GM21367 (cell line): Measurements from ENCODE around the gene ASB2.

Experiments used
- ATAC-seq: cut with Tn5 transposase; IDR thresholded peaks from one replicate; pipeline ENCODE4 v1.9.1; 2021; ENCODE audit not compliant: unreplicated experiment

The ASB2 gene

DNA sequence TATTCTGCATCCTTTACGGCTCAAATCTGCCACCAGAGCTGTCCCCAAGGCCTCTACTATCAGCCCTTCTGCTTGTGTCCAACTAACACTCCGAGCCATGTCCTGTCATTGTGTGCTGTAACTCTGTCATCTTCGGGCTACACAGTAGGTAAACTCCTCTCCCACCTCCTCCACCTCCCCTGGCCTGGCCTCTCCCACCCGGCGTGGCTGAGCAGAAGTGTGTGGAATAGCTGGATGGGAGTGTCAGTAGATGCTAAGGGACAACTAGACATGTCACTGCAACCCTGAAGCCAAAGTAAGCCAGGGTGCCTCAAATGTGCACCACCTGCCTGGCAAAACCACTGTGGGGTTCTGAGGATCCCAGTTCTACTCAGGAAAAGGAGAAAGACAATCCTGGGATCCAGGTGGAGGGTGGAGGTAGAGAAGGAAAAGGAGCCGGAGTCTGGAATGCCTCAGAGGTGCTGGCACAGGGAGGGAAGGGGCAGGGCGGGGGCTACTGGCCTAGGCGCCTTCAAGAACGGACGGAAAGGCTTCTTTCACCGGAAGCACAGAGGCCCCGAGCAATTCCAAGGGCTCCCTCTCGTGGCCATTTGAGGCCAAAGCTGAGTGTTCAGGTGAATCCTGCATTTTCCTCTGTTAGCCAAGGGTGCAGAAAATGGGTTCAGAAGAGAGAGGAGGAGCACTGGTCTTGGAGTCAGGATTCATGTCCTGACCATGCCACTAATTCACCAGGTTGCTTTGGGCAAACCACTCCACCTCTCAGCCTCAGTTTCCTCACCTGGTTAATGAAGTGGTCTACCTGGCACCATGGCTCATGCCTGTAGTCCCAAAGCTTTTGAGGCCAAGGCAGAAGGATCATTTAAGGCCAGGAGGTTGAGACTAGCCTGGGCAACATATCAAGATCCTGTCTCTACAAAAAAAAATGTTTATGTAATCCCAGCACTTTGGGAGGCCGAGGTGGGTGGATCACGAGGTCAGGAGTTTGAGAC lies 69.7 kb downstream of the ASB2 start:
- peak; percentile 88 for ATAC-seq

DNA sequence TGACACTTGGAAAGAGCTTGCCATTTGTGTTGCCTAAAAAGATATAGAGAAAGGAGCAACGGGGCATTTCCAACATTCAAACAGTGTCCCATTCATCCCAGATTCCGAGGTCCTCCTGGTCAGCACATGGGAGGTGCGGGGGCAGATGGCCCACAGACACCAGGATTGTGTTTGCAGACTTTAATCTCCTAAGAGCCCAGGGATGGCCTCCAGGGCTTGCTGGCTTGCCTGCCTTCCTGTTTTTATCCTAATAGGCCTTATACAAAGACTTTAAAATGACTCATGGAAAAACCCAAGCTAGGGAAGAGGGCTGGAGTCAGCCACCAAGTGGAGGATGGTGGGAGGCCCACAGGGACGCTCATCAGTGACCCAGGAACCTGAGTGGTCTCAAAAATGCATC lies 70.7 kb downstream of the ASB2 start:
- ATAC-seq, result no peak

DNA sequence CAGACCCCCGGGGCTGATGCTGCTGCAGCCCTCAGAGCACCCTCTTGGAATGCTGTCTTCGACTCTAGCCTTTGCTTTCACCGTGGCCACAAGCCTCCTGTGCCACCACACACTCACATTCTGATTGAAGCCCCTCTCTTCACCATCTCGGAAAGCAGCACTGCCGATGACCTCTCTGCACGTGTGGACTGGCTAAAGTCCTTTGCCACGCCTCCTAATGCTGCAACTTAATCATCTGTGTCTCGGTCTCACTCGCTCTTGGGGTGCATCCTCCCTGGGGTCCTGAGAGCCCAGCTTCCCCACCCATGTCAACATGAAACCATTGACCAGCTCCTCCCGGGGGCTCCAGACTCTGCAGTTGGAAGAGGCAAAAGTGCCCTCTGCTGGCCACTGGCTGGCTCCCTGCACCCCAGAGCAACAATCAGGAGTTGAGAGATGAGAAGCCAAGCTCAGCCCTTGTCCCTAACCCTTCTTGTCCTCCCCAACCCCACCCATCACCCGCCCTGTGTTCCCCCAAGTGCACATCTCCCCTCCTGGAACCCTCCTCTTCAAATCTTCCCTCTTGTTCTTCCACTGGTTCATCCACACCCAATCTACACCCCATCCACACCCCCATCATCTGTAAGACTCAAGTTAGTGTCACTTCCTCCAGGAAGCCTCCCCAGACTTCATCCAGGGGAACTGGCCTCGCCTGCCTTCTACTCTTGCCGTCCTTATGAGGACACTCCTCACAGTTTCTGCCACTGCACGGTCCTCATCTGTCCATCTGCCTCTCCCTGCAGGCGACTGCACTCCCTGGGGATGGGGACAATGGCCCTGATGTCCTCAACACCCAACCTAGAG lies 72.8 kb downstream of the ASB2 start:
- ATAC-seq, result no peak

DNA sequence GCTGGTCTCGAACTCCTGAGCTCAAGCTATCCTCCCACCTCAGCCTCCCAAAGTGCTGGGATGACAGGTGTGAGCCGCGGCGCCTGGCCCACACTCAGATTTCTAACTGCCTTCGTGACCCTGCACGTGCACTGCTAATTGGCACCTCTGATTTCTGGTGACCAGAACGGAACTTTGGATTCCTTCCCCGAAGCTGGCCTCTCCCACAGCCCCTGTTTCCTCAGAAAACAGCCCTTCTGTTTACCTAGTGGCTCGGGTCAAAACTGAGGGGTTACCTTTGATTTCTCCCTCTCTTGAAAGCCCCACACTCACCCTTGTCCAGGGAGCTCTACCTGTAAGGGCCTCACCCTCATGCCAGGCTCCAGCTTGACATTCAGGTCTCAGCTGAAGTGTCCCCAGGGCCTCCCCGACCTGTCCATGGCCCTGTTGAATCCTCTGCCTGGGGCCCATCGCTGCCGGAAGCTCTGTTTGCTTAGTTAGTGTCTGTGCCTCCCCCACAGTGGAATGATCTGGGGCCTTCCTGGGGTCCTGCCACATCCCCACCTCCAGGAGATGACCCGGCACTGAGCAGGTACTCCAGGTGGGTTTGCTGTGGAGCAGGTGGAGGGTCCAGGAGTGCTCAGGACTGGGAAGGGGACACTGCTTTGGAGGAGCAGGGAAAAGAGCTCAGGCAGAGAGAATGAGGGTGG lies 73.6 kb downstream of the ASB2 start:
- no peak for ATAC-seq

DNA sequence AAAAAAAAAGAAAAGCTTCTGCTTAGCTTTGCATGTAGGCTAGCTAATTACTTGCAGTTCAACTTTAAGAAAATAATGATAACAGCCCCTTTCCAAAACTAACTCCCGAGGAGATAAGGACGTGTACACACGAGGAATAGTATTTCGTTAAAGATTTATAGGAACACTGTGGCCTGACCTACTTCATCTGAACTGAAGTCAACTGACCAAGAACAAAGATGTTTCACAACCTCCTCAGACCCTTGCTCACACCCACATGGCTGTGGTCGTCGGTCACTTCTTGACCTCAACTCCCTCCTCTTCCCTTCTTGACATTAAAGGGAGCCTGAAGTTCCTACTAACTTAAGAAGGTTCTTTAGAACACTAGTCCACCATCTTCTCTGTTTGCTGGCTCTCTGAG lies 74.6 kb downstream of the ASB2 start:
- ATAC-seq, result no peak

DNA sequence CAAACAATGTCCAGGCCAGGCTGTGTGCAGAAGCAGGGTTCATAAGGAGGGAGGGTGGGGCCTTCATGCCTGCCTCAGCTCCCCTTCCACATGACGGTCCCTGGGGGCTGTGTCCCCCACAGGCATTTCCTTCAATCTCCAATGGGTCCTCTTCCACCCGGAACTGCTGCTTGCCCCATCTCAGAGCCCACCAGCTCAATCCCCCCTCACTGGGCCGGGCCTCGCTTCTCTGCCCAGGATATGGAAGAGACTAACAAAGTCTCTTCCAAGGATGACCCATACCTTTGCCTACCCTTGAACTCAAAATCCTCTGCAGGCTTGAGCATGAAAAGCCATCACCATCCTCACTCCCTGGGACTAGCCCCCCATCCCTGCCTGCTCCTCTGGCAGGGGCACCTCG lies 77.6 kb downstream of the ASB2 start:
- ATAC-seq, result no peak

DNA sequence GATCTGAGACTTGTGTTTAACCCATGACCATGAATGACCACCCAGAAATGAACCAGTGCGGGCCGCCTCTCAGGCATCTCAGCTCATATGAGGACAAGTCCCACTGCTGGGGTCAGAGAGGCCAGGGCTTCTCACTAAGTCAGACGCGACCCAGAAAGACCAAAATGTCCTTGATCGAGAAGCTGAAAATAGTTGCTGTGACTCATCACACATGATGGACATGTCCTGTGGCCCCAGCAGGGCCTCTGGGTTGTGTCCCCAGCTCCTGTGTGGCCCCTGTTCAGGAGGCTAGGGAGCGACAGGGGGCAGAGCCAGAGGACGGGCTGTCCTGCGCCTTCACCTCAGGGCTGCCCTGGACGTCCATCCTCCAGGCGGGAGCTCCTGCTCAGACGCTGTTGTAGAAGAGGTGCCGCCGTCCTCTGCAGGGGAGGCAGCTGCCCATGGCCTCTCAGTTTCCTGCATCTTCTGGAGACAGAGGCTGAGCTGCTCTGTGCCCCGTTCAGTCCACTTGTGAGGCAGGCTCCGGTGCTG lies 78.2 kb downstream of the ASB2 start:
- ATAC-seq, result no peak

GRCh38 chr14:93897476-93897845 lies 78.9 kb downstream of the ASB2 start:
- ATAC-seq, result no peak

- ATAC-seq, result no peak
Observed at GRCh38 chr14:93895023-93895604, 81.3 kb downstream of the ASB2 start.

- ATAC-seq, result no peak
Observed at GRCh38 chr14:93893661-93894261, 82.6 kb downstream of the ASB2 start.

GRCh38 chr14:93892923-93893558 lies 83.3 kb downstream of the ASB2 start:
- peak; percentile 55 for ATAC-seq

GRCh38 chr14:93892505-93892839 lies 83.9 kb downstream of the ASB2 start:
- ATAC-seq, result no peak

DNA sequence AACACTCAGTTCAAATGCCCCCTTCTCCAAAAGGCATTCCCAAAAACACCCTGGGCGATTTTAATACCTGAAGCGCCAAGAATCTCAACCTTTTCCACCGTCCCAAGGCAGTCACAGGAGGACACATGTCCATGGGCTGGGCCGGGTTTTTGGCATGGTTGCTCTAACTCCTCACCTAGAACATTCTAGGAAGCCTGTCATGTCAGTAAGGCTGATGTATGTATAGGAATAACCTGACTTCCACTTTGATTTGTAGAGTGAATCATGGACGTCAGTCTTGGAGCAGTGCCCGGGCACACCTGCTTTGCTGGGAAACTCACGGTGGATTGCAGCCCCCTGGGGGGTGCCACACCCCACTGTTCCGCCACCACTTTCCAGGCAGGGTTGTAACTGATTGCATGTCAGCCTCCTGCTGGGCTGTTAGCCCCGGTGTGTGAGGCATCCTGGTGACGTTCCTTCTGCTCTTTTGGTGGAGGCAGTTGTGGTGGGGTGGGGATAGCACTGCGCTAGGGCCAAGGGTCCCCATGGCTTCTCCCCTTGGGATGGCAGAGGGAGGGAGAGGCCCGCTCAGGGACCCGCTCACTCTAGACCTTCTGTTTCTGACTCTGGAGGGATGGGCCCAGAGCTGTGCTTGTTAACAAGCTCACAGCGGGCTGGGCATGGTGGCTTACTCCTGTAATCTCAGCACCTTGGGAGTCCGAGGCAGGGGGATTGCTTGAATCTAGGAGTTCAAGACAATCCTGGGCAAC lies 84.4 kb downstream of the ASB2 start:
- no peak for ATAC-seq

DNA sequence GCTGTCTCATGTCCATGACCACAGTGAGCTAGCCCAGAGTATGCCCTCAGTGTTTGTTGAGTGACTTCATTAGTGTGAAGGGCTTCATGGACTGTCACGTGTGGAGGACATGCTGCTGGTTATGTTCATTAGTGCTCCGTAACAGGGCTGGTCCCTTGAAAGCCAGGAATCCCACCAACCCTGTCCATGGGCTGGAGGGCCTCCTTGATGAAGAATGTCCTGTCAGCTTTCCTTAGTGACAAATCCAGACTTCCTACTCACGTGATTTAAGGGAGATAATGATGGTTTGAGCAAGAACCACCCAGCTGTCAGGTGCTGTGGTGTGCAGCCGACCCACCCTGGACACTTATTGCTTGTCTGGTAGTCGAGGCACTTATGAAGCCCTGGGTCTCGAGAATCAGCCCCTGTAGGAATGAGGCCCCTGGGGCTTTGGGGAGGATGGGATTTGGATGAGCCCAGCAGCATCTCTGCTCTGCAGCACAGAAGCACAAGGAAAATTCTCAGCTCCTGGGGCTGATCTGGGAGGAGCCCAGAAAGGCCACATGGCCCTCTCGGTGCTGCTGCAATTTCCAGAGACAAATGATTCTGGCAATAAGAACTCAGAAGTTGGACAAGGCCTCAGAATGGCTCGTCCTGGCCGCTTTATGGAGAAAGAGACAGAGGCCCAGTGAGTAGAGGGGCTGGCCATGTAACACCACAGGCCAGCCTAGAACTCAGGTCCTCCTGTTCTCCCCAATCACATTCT lies 86.5 kb downstream of the ASB2 start:
- ATAC-seq, result no peak

GRCh38 chr14:93888995-93889394 lies 87.4 kb downstream of the ASB2 start:
- ATAC-seq, result no peak

- no peak for ATAC-seq
Observed at GRCh38 chr14:93884950-93885349, 91.4 kb downstream of the ASB2 start.
